ENCODE results near the gene COX6B2. TPM values are rescaled to one million over a fixed set of nuclear protein-coding genes. Genes with fewer than 3 reads are reported as not detected.

COX6B2 gene
- total RNA-seq, 1 donor from 2014 or later = 0.16 TPM

DNA sequence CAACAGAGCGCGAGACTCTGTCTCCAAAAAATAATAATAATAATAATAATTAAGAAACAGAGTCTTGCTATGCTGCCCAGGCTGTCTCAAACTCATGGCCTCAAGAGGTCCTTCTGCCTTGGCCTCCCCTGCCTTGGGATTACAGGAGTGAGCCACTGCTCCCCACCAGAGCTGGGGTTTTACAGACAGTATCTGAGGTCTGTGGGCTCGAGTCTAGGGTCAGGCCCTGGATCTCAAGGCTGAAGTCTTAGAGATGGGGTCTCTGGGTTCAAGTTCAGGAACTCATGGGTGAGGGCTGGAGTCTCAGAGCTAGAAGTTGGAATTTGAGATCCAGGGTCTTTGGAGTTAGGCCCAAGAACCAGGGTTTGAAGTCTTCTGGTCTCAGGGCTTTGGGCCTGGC is 12.3 kb upstream of the COX6B2 start:
- TF ChIP-seq, protein P1, sequence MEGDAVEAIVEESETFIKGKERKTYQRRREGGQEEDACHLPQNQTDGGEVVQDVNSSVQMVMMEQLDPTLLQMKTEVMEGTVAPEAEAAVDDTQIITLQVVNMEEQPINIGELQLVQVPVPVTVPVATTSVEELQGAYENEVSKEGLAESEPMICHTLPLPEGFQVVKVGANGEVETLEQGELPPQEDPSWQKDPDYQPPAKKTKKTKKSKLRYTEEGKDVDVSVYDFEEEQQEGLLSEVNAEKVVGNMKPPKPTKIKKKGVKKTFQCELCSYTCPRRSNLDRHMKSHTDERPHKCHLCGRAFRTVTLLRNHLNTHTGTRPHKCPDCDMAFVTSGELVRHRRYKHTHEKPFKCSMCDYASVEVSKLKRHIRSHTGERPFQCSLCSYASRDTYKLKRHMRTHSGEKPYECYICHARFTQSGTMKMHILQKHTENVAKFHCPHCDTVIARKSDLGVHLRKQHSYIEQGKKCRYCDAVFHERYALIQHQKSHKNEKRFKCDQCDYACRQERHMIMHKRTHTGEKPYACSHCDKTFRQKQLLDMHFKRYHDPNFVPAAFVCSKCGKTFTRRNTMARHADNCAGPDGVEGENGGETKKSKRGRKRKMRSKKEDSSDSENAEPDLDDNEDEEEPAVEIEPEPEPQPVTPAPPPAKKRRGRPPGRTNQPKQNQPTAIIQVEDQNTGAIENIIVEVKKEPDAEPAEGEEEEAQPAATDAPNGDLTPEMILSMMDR (conservative IDR thresholded peaks at IDR 0.05) = no peak
- peaks cover 43% of the 10 kb centered on the region for H3K27me3 Mint-ChIP-seq (ENCODE audit: low read depth)
- no peak overlapping the region for H3K4me3 Mint-ChIP-seq
- H3K9me3 Mint-ChIP-seq = no peaks in the 10 kb centered on the region
- H3K4me1 Mint-ChIP-seq = peaks cover 17% of the 10 kb centered on the region
- no peak for DNase-seq (ENCODE audit: low read depth, low spot score)
- no peaks in the 10 kb centered on the region for H3K36me3 Mint-ChIP-seq (ENCODE audit: low read depth)
- no peak overlapping the region for H3K27ac Mint-ChIP-seq (ENCODE audit: unreplicated experiment)

DNA sequence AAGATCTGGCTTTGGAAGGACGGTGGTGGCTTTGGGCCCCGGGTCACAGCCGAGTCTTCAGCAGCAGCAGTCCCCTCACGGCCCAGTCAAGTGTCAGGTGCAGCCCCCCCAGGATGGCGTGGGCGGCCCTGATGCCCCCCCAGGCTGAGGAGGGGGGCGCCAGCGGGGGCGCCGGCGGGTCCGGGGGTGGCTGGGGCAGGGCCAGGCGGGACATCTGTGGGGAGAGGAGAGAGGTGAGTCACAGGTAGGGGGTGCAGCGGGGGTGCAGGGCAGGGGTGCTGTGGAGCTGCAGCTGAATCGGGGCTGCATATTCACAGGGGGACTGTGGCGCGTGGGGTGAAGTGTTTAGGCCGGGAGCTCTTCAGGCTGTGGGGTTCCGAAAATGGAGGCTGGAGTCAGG is 11.4 kb upstream of the COX6B2 start:
- no peak overlapping the region for H3K4me3 Mint-ChIP-seq
- peaks cover 15% of the 10 kb centered on the region for H3K4me1 Mint-ChIP-seq
- DNase-seq (ENCODE audit: low read depth, low spot score) = no peak
- H3K36me3 Mint-ChIP-seq (ENCODE audit: low read depth) = no peaks in the 10 kb centered on the region
- no peaks in the 10 kb centered on the region for H3K9me3 Mint-ChIP-seq
- H3K27me3 Mint-ChIP-seq (ENCODE audit: low read depth) = peaks cover 35% of the 10 kb centered on the region
- H3K27ac Mint-ChIP-seq (ENCODE audit: unreplicated experiment) = no peak overlapping the region
- TF ChIP-seq, protein P1 (conservative IDR thresholded peaks at IDR 0.05) = no peak

DNA sequence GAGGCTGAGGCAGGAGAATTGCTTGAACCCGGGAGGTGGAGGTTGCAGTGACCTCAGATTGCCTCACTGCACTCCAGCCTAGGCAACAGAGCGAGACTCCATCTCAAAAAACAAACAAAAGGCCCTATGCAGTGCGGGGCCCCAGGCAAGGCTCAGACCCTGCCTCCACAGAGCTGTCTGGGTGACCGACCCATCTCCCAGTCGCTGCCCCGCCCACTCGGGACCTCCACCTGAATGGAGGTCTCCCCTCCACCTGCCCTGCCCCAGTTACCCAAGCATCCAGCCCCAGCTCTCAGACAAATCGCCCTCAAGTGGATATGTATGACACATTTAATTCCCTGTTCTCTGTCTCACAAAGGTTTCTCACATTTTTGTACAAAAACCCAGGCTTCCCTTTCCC is 10.7 kb upstream of the COX6B2 start:
- H3K4me3 Mint-ChIP-seq = no peak overlapping the region
- peaks cover 10% of the 10 kb centered on the region for H3K4me1 Mint-ChIP-seq
- H3K27ac Mint-ChIP-seq (ENCODE audit: unreplicated experiment) = no peak overlapping the region
- TF ChIP-seq, protein P1 (conservative IDR thresholded peaks at IDR 0.05) = no peak
- no peaks in the 10 kb centered on the region for H3K9me3 Mint-ChIP-seq
- DNase-seq (ENCODE audit: low read depth, low spot score) = no peak
- H3K27me3 Mint-ChIP-seq (ENCODE audit: low read depth) = peaks cover 28% of the 10 kb centered on the region
- H3K36me3 Mint-ChIP-seq (ENCODE audit: low read depth) = no peaks in the 10 kb centered on the region

DNA sequence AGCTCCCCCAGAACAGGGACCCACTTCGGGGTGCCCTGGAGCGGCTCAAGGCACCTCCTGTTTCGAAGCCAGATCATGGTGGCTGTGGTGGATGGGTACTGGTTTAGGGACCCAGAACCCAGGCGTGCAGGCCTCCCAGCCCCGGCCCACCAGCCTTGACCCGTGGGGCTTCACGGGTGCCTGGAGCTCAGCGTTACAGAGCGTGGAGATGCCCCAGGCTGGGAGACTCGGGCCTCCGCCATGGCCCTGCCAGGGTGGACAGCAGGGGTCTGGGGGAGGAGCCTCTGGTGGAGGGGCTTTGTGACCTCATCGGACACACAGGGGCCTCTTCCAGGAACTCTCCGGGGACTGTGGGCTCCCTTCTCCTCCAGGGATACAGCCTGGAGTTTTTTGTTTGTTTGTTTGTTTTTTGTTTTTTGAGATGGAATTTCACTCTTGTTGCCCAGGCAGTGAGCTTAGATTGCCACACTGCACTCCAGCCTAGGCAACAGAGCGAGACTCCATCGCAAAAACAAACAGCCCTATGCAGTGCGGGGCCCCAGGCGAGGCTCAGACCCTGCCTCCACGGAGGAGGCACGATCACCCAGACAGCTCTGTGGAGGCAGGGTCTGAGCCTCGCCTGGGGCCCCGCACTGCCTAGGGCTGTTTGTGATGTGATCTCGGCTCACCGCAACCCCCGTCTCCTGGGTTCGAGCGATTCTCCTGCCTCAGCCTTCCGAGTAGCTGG is 8.6 kb upstream of the COX6B2 start, which contains the start of gene GARIN5B:
Gene GARIN5B (minus strand): TSS at position 271 of the 727 bp plus-strand sequence. CDS start 194 bp downstream, at position 77.
- no peaks in the 10 kb centered on the region for H3K9me3 Mint-ChIP-seq
- H3K4me1 Mint-ChIP-seq = peaks cover 5% of the 10 kb centered on the region
- no peak for DNase-seq (ENCODE audit: low read depth, low spot score)
- H3K27ac Mint-ChIP-seq (ENCODE audit: unreplicated experiment) = no peak within 1 kb of the TSS
- no peak within 1 kb of the TSS for H3K4me3 Mint-ChIP-seq
- TF ChIP-seq, protein P1 (conservative IDR thresholded peaks at IDR 0.05) = no peak
- no peaks in the 10 kb centered on the region for H3K36me3 Mint-ChIP-seq (ENCODE audit: low read depth)
- peaks cover 18% of the 10 kb centered on the region for H3K27me3 Mint-ChIP-seq (ENCODE audit: low read depth)

DNA sequence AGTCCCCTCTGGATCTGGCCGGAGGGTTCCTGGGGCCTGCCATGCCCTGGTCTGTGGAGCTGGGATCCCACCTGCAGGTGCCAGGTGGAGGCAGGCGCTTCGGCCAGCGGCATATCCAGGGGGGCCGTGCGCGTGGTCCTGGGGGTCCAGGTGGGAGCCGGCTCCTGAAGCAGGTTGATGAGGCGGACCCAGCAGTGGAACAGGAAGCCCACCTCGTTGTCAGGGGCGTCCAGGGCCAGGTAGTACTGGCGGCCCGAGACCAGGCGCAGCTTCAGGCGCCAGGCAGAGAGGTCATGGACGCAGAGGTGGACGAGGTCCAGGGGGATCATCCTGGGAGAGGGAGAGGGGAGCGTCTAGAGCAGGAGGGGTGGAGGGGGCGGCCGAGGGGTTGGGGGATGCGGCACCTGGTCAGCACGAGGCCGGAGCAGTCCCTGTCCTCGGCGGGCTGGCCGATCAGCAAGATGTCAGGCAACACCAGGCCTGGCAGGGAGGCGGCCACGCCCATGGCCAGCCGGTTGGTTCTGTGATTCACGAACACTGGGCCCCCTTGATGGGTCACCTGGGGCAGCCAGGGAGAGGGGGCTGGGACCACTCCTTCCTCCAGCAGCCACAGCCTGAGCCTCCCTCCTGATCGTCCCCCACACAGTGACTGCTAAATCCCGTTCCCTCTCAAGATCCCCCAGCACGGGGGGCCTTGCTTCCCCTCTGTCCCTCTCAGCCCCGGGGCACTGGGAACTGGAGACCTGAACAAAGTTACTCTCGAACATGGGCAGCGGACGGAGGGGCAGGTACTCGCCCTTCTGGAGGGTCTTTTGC is 7.9 kb upstream of the COX6B2 start:
- H3K27ac Mint-ChIP-seq (ENCODE audit: unreplicated experiment) = no peak overlapping the region
- H3K27me3 Mint-ChIP-seq (ENCODE audit: low read depth) = peaks cover 21% of the 10 kb centered on the region
- TF ChIP-seq, protein P1 (conservative IDR thresholded peaks at IDR 0.05) = no peak
- peaks cover 5% of the 10 kb centered on the region for H3K4me1 Mint-ChIP-seq
- no peaks in the 10 kb centered on the region for H3K36me3 Mint-ChIP-seq (ENCODE audit: low read depth)
- no peaks in the 10 kb centered on the region for H3K9me3 Mint-ChIP-seq
- DNase-seq (ENCODE audit: low read depth, low spot score) = no peak
- H3K4me3 Mint-ChIP-seq = no peak overlapping the region
